Femur (tissue), 1 donor: Measurements from ENCODE around the gene DGKZ.

Experiments
- DNase-seq: peaks from one replicate; pipeline ENCODE4 v3.0.0-alpha.2; 2017

DGKZ gene

GRCh38 chr11:46383404-46383758 is 36.1 kb downstream of the DGKZ start:
- DNase-seq: no peak

- no peak for DNase-seq
Measured at GRCh38 chr11:46383974-46384701, 36.9 kb downstream of the DGKZ start.

- no peak for DNase-seq
Measured at GRCh38 chr11:46385169-46386004, 38.1 kb downstream of the DGKZ start.

GRCh38 chr11:46386005-46386578 is 38.8 kb downstream of the DGKZ start:
- no peak for DNase-seq

GRCh38 chr11:46386674-46387073 is 39.4 kb downstream of the DGKZ start:
- no peak for DNase-seq

GRCh38 chr11:46387456-46387855 is 40.2 kb downstream of the DGKZ start:
- no peak for DNase-seq

- no peak for DNase-seq
Measured at GRCh38 chr11:46387919-46388618, 40.8 kb downstream of the DGKZ start.

GRCh38 chr11:46388619-46389449 is 41.6 kb downstream of the DGKZ start:
- no peak for DNase-seq

- DNase-seq: peak; percentile 79
Measured at GRCh38 chr11:46389450-46390330, 42.4 kb downstream of the DGKZ start.

- DNase-seq: no peak
Measured at GRCh38 chr11:46390331-46391171, 43.3 kb downstream of the DGKZ start.

- no peak for DNase-seq
Measured at GRCh38 chr11:46391186-46391577, 43.9 kb downstream of the DGKZ start.

GRCh38 chr11:46391578-46392420 is 44.5 kb downstream of the DGKZ start, which contains the start of gene CHRM4:
Gene CHRM4, minus strand, starts transcription at chr11:46391776. Its CDS starts 5,219 bp downstream, at chr11:46386557.
- DNase-seq: no peak

GRCh38 chr11:46392421-46393230 is 45.4 kb downstream of the DGKZ start:
- DNase-seq: peak; percentile 91

- DNase-seq: no peak
Measured at GRCh38 chr11:46393231-46393616, 46.0 kb downstream of the DGKZ start.

GRCh38 chr11:46393759-46394158 is 46.5 kb downstream of the DGKZ start:
- DNase-seq: no peak

GRCh38 chr11:46397526-46397925 is 50.3 kb downstream of the DGKZ start:
- no peak for DNase-seq

- no peak for DNase-seq
Measured at GRCh38 chr11:46402957-46403902, 56.0 kb downstream of the DGKZ start.
